Activated T-cell treated with anti-CD3 and anti-CD28 coated beads, Interleukin-2, amount 50 U/mL, for 1 hour (primary cell): Measurements from ENCODE around the gene GTSF1L.

Experiments used
- DNase-seq: peaks from one replicate; pipeline ENCODE4 v3.0.0-alpha.2; 2020

The GTSF1L gene

GRCh38 chr20:43744966-43745730, 18.3 kb upstream of the GTSF1L start:
- no peak for DNase-seq

- DNase-seq, result no peak
These were observed 17.4 kb upstream of the GTSF1L start for GRCh38 chr20:43744151-43744611.

GRCh38 chr20:43740642-43741041, 13.8 kb upstream of the GTSF1L start:
- no peak for DNase-seq

- no peak for DNase-seq
These were observed 12.4 kb upstream of the GTSF1L start for GRCh38 chr20:43739148-43739749.

GRCh38 chr20:43737925-43738324, 11.1 kb upstream of the GTSF1L start:
- no peak for DNase-seq

- DNase-seq, result no peak
These were observed 9.9 kb upstream of the GTSF1L start for GRCh38 chr20:43736588-43737158.

GRCh38 chr20:43731927-43732326, 5.1 kb upstream of the GTSF1L start:
- DNase-seq, result no peak

- no peak for DNase-seq
These were observed 4.7 kb upstream of the GTSF1L start for GRCh38 chr20:43731469-43731868.

- DNase-seq, result no peak
These were observed 2.0 kb upstream of the GTSF1L start for GRCh38 chr20:43728686-43729255.

- DNase-seq, result no peak
These were observed 1.3 kb upstream of the GTSF1L start for GRCh38 chr20:43727980-43728590.

- no peak for DNase-seq
These were observed 469 bp downstream of the GTSF1L start for GRCh38 chr20:43726333-43726732.

- no peak for DNase-seq
These were observed 1.1 kb downstream of the GTSF1L start for GRCh38 chr20:43725666-43726065.

- DNase-seq, result no peak
These were observed 2.4 kb downstream of the GTSF1L start for GRCh38 chr20:43724383-43724782.

- no peak for DNase-seq
These were observed 3.1 kb downstream of the GTSF1L start for GRCh38 chr20:43723735-43724134.

GRCh38 chr20:43723186-43723585, 3.6 kb downstream of the GTSF1L start:
- no peak for DNase-seq

GRCh38 chr20:43722153-43722505, 4.7 kb downstream of the GTSF1L start:
- DNase-seq, result peak; percentile 52

- DNase-seq, result peak; percentile 34
These were observed 5.2 kb downstream of the GTSF1L start for GRCh38 chr20:43721429-43722152.

GRCh38 chr20:43721097-43721428, 5.7 kb downstream of the GTSF1L start:
- DNase-seq, result no peak

GRCh38 chr20:43720007-43720406, 6.8 kb downstream of the GTSF1L start:
- no peak for DNase-seq

- DNase-seq, result no peak
These were observed 9.2 kb downstream of the GTSF1L start for GRCh38 chr20:43717616-43717995.

- no peak for DNase-seq
These were observed 9.8 kb downstream of the GTSF1L start for GRCh38 chr20:43716757-43717615.

GRCh38 chr20:43716123-43716522, 10.7 kb downstream of the GTSF1L start:
- DNase-seq, result no peak
